ENCODE measurements around the gene PLXND1. TPM values are rescaled to one million over a fixed set of nuclear protein-coding genes. Genes with fewer than 3 reads are reported as not detected.

PLXND1 gene
- total RNA-seq, 1 experiment from 2014 or later = 47.3 TPM

- ATAC-seq = no peak
Observed at GRCh38 chr3:129611812-129612533, 5.5 kb upstream of the PLXND1 start.

More at GRCh38 chr3:129611812-129612533, 5.5 kb upstream of the PLXND1 start:
- DNase-seq (ENCODE audit: low read depth, low spot score) = no peak
- Histone ChIP-seq H3K4me2 (ENCODE audit: low read length) (peak overlapping the region; percentile 5; the same call in 1 of the 2 replicates), H3K9me2 (ENCODE audit: insufficient read depth) (no peaks in the 10 kb centered on the region), H3K9ac (ENCODE audit: low read length) (no peak overlapping the region), H3K4me3 (replicated peaks in 1 of 2; ENCODE audit: low read depth in 1 of 2, low read length in 2 of 2) (no peak overlapping the region), H2AFZ (ENCODE audit: low read depth, low read length, poor library complexity, severe bottlenecking) (no peak overlapping the region), H4K20me1 (ENCODE audit: insufficient read depth) (no peaks in the 10 kb centered on the region), H3K4me1 (ENCODE audit: control insufficient read depth in 1 of 2, insufficient read depth in 2 of 2, low read length in 2 of 2) (peaks cover 3 to 44% of the 10 kb centered on the region in 2 experiments; a peak in 3 of 4 replicates), H3K27ac (ENCODE audit: low read depth, low read length) (no peak overlapping the region), H3K27me3 (ENCODE audit: insufficient read depth, low read length) (no peaks in the 10 kb centered on the region), H3K79me2 (ENCODE audit: insufficient read depth, low read length) (no peaks in the 10 kb centered on the region), H3K36me3 (ENCODE audit: control insufficient read depth in 1 of 2, insufficient read depth in 2 of 2, low read length in 2 of 2) (no peaks in the 10 kb centered on the region), H3K9me3 (ENCODE audit: control insufficient read depth in 1 of 2, insufficient read depth in 1 of 2, low read depth in 1 of 2, low read length in 2 of 2) (no peaks in the 10 kb centered on the region)
- no peak for TF ChIP-seq JUND (IDR thresholded peaks at IDR 0.05)
- no peak for TF ChIP-seq ZBTB33 (IDR thresholded peaks at IDR 0.05; ENCODE audit: extremely low read depth, insufficient replicate concordance, low read length)
- no peak for TF ChIP-seq SP1 (IDR thresholded peaks at IDR 0.05; ENCODE audit: low read depth)
- no peak for TF ChIP-seq RAD21 (IDR thresholded peaks at IDR 0.05; ENCODE audit: low read depth)
- TF ChIP-seq POLR2AphosphoS5 (IDR thresholded peaks at IDR 0.05; ENCODE audit: low read depth, low read length) = no peak
- no peak for TF ChIP-seq CEBPB (IDR thresholded peaks at IDR 0.05; ENCODE audit: low read depth)
- TF ChIP-seq CBX3 (IDR thresholded peaks at IDR 0.05; ENCODE audit: low read depth) = no peak
- no peak for TF ChIP-seq EZH2phosphoT487 (IDR thresholded peaks at IDR 0.05; ENCODE audit: borderline replicate concordance)
- no peak for TF ChIP-seq YY1 (IDR thresholded peaks at IDR 0.05; ENCODE audit: extremely low read depth, insufficient replicate concordance, low read depth, low read length)
- RAD21 ChIA-PET (ENCODE audit: low non-redundant PET in 1 of 2, low total read pairs in 2 of 2, uncharacterized antibody in 2 of 2, unreplicated experiment in 2 of 2) = no interaction called here
- POLR2A ChIA-PET = no interaction called here
- CTCF ChIA-PET = no interaction called here
- no TSS peak for BruUV-seq (replicated peaks)
- intact Hi-C loops (cut with micrococcal nuclease) = no loop called here

Data from HCT116 (cell line).